Urothelium cell line (cell line): ENCODE results near the gene SLC18A3.

Source experiments
- DNase-seq: peaks from one replicate; pipeline ENCODE4 v3.0.0; 2011; ENCODE audit warnings: low spot score, mixed read lengths
- FAIRE-seq: peaks from 2 replicates; lab custom pipeline; 2011; peaks lifted over from hg19 to GRCh38; lab: Jason Lieb, UNC

SLC18A3 gene

DNA sequence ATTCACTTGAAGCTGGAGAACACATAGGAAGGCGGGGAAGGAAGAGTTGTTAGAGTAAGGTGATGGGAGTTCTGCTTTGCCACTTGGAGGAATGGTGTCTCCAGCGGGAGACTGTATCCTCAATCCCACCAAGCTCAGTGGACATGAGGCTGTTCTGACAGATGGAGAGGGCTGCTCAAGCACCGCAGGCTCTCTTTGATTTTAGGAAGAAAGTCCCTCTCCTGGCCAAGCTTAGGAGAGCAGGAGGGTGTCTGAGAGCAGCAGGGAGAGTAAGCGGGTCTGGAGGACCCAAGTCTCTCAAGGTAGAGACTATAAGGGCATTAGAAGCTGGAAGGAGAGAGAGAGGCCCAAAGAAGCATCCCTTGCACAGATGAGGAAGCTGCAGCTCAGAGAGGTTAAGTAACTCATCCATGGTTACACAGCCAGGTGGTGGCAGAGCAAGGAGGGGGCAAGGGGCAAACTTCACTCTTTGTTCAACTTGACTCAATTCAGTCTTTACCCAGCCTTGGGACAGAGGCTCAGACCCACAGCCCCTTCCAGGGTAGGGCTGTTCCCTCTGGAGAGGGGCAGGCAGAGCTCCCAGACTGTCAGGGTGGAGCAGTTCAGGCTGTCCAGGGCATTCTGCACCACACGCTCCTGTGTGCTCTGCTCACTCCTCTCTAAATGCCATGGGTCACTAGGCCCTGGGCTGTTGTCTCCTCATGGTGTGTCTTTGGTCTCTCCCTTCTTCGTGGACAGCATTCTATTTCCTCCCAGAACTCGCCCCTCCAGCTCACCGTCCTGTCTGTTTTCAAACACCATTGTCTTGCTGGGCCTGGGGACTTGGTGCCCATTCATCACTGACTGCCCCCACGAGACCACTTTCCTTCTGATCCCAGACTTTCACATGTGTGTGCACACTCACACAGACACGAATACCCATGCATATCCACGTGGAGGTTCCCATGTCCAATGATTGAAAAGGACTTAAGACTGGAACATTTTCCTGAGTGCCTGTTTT lies 12.6 kb downstream of the SLC18A3 start:
- no peak for FAIRE-seq
- no peak for DNase-seq

DNA sequence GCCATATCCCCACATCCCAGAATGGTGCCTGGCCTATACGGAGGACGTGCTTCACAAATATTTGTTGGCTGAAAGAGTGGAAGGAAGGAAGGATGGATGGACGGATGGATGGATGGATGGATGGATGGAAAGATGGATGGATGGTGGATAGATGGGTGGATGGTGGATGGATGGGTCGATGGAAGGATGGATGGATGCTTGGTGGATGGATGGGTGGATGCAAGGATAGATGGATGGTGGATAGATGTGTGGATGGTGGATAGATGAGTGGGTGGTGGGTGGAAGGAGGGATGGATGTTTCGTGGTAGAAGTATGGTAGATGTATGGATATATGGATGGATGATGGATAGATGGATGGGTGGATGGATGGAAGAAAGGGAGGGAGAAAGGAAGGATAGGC lies 14.5 kb downstream of the SLC18A3 start:
- DNase-seq (no peak), FAIRE-seq (peak; percentile 91)

DNA sequence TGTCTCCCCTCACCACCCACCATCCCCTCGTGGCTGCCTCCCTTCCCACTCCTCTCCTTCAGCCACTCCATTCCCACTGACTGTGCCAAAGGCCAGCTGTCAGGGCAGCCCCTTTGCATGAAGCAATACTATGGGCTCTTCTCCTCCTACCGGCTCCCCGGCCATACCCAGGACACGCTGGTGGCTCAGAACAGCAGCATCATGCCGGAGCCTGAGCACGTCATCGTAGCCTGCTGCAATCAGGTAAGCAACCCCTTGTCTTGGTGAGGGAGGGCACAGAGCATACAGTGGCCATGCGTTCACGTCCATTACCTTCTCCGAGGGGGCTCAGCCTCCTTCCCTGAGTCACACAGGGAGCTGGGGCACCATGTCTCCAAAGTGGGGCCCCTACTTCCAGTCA lies 15.3 kb downstream of the SLC18A3 start:
- FAIRE-seq (peak; percentile 75), DNase-seq (no peak)

DNA sequence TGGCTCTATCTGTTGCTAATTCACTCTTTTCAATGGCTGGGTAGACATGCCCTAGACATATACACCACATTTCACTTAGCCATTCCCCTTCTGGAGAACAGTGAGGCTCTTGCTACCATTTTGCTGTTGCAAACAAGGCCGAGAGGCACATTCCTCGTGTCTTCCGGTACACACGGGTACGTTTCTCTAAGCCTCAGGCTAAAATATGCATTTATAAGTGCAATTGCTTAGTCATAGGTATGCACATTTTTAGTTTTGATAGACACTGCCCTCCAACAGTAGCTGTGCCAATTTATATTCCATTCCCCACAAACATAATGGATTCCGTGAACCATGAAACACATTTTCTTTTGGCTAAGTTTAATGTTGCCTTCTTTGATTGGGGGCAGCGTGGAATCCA lies 16.9 kb downstream of the SLC18A3 start:
- FAIRE-seq (no peak), DNase-seq (no peak)

DNA sequence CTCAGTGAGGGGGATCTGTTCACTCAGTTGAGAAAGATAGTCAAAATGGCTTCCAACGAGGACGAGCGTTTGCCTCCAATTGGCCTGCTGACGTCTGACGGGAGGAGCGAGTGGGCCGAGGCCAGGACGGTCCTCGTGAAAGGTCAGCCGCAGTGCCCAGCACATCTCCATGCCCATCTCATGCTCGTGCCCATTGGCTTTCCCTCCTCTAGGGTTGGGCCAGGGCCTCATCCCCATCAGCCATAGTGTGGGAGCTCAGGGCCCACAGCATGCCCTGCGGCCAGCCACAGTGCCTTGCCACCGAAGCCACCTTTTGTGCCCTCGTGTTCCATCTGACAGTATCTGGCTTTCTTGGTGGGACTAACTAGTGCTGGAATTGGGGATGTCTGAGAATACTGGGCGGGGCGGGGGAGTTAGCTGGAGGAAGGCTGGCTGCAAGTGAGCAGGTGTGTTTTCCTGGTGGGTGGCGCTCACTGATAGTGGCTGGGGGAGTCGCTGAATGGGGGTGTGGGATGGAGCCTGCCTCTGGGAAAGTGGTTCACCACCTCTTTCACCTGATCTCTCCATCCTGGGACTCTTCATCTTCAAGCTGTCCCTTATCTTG lies 17.6 kb downstream of the SLC18A3 start:
- no peak for FAIRE-seq
- DNase-seq = no peak

DNA sequence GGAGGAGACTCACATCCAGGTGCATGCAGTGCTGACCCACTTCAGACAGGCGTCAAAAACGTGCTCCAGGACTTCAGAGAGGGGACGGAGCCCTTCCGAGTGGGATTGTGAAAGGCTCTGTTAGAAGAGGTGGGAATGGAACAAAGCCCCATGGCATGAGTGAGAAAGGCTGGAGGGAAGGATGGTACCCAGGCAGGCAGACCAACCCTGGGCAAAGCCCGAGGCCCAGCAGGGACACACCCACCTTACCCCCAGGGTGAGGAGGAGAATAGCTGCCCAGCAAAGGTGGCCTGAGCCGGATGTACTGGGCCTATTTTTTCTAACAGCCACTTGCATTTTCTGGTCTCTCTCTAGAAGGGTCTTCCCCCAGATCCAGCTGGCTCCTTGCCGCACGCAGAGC lies 18.5 kb downstream of the SLC18A3 start:
- FAIRE-seq (no peak), DNase-seq (no peak)

DNA sequence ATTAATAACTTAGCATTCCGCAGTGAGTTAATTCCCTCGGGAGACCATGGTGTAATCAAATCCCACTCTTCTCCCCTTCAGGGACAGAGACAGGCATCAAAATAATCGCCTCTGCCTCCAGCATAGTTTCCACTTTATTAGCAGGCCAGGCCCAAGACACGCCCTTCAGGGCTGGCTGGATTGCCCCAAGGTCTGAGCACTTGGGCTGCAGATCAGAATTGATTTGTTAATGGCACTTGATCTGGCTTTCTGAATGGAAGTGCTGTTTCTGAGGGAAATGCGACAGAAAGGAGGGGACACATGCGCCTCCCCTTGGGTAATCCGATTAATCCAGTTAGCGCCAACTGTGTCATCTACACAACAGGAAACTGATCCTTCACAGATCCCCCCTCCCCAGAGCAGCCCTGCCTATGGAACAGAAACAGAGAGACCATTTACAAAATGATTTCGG lies 19.3 kb downstream of the SLC18A3 start:
- no peak for DNase-seq
- no peak for FAIRE-seq

DNA sequence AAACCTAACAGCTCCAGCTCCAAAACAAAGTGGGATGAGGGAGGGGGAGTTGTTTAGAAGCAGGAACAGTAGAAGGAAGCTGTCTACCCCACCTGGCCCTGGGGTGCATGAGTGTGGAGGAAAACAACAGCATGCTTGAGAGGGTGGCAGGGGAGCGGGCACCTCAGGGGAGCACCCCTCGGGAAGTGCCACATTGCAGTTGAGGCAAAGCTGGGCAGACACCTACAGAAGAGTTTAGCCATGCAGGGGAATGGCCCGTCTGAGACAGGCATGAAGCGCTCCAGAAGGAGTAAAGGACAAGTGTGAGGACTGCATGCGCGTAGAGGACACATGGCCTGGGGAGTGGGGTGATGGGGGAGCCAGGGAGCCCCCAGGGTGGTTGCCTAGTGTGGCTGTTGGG lies 21.9 kb downstream of the SLC18A3 start:
- FAIRE-seq (no peak), DNase-seq (no peak)

DNA sequence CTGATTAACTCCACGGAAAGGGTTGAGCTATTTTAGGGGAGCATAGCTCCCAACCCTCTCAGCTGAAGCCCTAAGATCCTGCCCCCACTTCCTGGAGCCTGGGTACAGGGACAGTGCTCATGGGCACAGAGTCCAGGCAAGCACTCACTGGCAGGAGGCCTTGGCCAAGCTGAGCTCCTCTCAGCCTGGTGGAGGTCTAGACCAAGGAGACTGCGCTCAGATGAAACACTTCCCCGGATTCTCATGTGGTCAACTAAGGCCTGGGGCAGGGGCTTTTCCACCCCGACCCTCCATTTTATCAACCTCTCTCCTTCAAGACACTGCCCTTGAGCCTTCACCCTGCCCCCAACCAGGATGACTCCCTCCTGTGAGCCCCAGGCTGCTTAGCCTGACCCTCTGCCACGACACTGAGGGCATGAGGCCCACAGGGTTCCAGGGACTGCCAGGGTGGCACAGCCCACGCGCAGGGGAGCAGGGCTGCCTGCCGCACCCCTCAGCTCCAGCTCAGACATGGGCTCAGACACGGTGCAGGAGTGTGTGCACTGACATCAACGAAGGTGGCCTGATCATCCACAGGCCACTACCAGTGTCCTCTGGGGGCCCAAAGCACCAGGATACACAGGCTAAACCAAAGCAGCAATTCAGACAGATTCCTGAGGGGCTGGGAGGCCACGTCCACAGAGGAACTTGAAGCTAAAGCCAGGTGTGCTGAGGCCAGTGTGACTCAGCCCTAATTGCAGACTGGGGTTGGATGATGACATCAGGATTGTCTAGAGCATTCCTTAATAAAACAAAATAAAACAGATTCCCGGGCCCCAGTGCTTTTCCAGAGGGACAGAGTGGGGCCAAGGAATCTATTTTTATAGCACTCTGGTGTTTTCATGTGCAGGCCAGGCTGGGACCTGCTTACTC lies 22.6 kb downstream of the SLC18A3 start:
- DNase-seq = peak; percentile 50

DNA sequence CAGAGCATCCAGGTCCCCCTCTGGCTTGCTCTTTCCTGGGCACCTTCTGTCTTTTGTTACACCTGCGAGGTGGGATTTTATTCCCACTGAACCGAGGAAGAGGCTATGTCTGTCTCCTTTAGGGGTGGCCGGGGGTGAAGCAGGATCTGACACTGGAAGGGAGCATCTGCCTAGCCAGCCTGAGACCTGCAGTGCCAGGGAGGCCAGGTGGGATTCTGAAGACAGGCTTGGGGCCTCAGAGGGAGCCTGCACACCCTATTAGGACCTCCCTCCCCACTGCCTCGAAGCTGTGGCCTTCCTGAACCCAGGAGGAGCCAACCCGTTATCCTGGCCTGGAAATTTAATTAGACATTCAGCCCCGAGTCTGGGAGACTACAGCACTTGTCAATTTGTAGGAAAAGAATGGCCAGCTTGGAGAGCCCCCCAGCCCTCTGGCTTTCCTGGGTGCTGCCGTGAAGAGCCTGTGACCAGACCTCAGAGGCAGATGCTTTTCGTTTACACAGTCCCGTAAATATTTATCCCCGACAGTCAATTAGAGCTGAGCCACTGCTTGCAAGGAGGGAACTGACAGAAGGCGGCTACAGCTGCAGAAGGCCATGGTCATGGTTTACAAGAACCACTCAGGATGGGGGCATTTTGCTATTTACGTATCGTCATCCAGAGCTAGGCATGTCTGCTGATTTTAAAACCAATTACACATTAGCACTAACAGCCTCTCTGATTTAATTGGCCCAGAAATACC lies 23.4 kb downstream of the SLC18A3 start:
- DNase-seq (no peak), FAIRE-seq (no peak)

More for the DNA sequence above, 22.6 kb downstream of the SLC18A3 start:
- FAIRE-seq = peak; percentile 58

DNA sequence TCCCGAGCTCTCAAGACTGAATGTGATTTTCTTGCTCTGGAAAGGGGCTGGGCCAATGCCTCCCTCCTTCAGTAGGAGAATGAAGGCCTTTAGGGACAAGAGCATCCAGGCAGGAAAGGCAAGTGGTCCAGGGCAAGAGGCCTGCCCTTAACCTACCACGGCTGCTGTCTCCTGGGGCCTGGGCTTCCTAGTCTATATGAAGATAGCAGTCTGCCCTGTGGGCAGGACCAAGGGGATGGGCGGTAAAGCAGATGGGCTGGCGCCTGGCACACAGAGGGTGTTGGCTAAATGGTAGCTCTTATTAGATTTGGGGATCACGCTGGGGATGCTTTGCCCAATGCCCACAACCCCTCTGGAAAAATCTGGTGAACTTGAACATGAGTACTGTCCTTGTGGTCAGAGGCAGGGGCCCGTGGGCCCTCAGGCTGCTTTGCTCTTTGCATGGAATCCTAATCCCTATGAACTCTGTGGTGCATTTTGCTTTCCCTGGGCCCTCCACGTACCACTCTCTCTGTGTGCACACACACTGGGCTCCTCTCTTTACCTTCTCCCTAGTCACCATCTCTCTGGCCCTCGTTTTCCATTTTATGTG lies 24.1 kb downstream of the SLC18A3 start:
- DNase-seq (no peak), FAIRE-seq (no peak)

DNA sequence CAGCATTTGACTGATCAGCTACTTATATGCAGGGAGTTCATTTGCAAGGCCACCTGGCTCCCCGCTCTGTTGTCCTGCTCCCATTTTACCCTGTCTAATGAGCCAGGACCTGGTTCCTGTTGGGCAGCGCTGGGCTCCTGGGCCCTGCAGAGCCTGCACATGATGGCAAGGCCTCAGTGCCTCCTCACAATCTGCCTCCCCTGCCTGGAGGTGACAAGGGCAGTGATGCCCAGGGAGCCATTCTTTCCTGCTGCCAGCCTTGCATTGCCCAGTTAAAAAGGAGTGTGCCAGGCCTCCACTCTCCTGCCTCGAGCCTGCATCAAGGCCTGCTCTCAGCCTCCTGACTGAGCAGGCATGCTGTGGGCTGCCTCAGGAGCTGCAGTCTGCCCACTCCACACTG lies 32.2 kb downstream of the SLC18A3 start:
- FAIRE-seq (no peak), DNase-seq (no peak)

DNA sequence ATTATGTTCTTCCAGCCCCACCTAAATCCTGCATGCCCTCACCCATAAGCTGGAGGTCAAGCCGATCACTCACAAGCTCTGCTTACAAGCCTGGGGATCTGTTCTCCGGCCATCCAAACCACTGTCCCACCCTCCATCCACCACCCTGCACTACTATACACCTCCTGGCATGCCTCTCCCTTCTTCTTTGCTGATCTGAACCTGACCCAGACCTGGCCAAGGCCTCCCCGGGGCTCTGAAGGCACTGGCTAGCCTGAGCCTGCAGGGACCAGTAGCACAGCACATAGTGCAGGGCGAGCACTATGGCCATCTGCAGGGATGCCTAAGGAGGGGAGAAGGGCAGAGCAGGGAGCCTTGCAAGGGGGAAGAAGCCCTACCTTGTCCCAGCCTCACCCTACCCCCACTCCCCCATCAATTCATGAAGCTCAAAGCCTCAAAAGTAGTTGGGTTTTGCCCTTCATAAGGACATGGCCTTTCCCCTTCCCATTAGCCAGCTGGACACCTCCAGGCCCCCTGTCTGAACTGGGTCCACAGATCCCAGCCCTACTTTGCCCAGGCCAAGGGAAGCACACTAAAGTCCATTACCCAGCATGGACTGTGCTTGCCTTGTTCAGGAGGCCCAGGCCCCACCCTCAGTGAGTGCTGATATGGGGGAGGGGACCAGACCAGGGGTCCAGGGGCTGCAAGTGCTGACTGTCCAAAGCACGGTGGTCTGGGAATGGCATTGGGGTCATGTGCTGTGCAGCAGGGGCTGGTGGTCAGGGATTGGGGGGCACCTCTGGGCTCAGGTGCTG lies 33.3 kb downstream of the SLC18A3 start:
- DNase-seq = no peak
- no peak for FAIRE-seq

DNA sequence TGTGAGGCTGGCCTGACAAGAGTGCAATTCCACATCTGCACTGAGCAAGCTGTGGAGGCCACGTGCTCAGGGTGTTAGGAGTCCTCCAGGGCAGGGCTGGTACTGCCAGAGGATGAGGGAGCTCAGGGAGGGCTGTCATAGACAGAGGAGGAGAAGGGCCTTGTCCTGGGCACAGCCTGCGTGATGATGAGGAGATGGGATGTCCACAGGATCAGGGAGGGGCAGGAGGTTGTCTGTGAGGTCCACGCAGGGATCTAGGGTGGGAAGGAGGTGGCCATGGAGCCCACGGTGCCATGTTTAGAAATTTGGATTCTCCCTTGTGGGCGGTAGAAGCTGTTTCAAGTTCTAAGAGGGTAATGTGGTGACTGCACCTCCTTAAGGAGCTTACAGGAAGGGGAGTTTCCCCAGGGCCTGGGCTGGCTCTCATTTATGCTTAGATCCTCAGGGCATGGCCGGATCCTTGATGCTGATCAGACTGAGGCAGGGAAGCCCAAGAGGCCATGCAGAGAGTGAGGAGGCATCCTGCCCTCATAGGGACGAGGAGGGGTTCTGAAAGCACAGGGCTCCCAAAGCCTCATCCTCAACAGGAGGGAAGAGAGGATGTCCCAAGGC lies 34.0 kb downstream of the SLC18A3 start:
- DNase-seq = no peak
- no peak for FAIRE-seq

DNA sequence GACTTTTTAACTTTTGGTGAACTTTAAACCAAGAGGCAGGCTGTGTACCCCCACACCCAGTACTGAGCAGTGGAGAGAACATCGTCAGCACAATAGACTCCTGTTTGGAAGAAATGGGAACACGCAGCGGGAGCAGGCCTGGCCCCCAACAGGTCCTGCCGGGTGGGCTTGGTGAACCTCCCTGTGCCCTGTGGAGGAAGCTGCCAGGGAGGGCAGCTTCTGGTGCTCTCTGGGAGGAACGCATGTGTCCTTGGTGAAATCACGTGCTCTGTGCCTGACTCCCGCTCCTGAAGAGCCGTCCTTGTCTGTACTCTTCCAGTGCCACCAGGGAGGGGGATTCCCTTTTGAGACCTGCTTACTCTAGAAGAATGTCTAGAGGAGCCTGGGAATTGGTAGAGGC lies 35.3 kb downstream of the SLC18A3 start:
- DNase-seq (no peak), FAIRE-seq (no peak)

DNA sequence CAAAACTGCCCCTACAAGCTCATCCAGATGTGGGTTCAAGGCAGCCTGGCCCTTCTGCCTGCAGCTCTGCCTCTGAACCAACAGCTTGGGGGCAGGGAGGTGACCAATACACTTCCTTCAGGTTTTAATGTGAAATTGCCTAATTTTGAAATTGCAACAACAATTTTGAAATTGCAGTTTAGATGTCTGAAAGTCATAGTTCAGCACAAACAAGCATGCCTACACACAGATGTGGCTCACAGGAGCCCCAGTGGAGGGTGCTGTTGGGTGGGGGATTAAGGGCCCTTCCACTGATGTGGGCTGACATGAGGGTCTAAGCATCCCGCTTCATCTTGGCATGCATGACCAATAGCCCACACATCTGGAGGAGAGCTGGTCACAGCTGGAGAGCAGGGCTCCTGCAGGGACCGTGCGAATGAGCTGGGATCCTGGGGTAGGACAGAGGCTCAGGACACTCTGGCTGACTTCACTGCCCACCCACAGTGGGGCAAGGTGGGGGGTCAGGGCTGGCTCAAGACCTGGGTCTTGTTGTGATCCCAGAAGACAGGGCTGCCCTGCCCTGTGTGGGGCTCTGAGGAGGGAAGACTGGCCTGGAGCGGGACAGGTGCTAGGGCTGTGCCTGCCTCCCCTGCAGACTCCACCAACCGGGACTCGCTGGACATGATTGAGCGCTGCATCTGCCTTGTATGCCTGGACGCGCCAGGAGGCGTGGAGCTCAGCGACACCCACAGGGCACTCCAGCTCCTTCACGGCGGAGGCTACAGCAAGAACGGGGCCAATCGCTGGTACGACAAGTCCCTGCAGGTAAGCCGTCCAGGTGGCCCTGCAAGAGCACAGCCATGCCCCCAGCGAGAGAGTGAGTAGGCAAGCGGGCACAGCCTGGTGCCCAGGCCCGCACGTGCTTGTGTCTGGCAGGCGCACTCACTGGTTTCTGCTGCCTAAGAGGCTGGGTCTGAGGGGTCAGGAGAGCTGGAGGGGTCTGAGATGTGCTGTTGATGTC lies 36.1 kb downstream of the SLC18A3 start:
- no peak for DNase-seq
- FAIRE-seq = no peak

DNA sequence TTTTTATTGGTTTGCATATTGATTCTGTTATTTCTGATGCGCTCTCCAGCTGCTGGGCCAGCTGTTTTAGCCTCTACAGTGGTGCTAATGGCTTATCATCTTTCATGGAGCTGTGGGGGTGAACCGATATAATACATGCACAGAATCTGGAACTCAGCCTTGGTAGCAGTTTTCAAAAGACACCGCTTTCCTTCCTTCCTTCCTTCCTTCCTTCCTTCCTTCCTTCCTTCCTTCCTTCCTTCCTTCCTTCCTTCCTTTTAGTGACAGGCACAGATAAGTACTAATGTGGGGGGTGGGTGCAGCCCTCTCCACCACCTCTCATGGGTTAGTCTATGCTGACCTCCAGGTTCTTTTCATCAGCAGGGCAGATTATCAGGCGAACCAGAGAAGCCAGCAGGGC lies 37.4 kb downstream of the SLC18A3 start:
- no peak for FAIRE-seq
- no peak for DNase-seq
